Esophagus squamous epithelium (tissue), 5 donors: ENCODE data around the gene CCDC28B. TPM values are rescaled to one million over a fixed set of nuclear protein-coding genes. Genes with fewer than 3 reads are reported as not detected.

Experiments used
- DNase-seq: peaks from one replicate; lab custom pipeline; 2025; lab: John Stamatoyannopoulos, UW
- H3K27ac ChIP-seq, 4 donors: fragments of 200-600 bp; sonication (generic); one replicate each; pipeline ENCODE4 v1.5.1; 2016 to 2019; ENCODE audit warnings: mild to moderate bottlenecking in 1 of 4
- H3K27me3 ChIP-seq, 4 donors: fragments of 200-600 bp; sonication (generic); 1 replicate in 3 of 4; 2 replicates in 1 of 4; pipeline versions ENCODE4 v1.5.1 to v1.6.0; 2017 to 2021; ENCODE audit warnings: antibody characterized with exemption in 1 of 4
- H3K36me3 ChIP-seq, 3 donors: fragments of 200-600 bp; sonication (generic); one replicate each; pipeline ENCODE4 v1.5.1; 2016 to 2019
- H3K4me1 ChIP-seq, 3 donors: fragments of 200-600 bp; sonication (generic); one replicate each; pipeline ENCODE4 v1.5.1; 2017 to 2019
- H3K4me3 ChIP-seq, 4 donors: fragments of 200-600 bp; sonication (generic); 1 replicate in 3 of 4; 2 replicates in 1 of 4; pipeline ENCODE4 v1.5.1; 2016 to 2019; ENCODE audit warnings: mild to moderate bottlenecking in 2 of 4, moderate library complexity in 1 of 4
- H3K9me3 ChIP-seq, 3 donors: fragments of 200-600 bp; sonication (generic); one replicate each; pipeline ENCODE4 v1.5.1; 2016 to 2019
- POLR2A ChIP-seq, 4 donors: fragments of 450-650 bp; IDR thresholded peaks; one replicate each; pipeline ENCODE4 v1.6.1; 2017; ENCODE audit warnings: antibody characterized with exemption in 4 of 4, mild to moderate bottlenecking in 4 of 4, moderate library complexity in 3 of 4
- WGBS, 2 donors: methylation state at CpG; one replicate each; pipeline ENCODE4 v1.1.5; 2018; 5-methylcytosine and 5-hydroxymethylcytosine counted together
- intact Hi-C: fragments of 100-400 bp; cut with DNase I; formaldehyde crosslinking; loops from one replicate; pipeline ENCODE4 v1.15.0; 2022
- total RNA-seq, 4 donors: library from RNA; depleted of rRNA; stranded (reverse); fragments of >200 nt; gene quantifications; one replicate each; pipeline ENCODE4 v1.1.0, GENCODE V29; 2016
- TF ChIP-seq, protein P1 (sequence below), 6 experiments: fragments of 450-650 bp in 4 of 6; fragments of 200-600 bp in 2 of 6; sonication (generic) in 2 of 6; IDR thresholded peaks; one replicate each; pipeline ENCODE4 v1.5.1; 2016 to 2019; ENCODE audit warnings: antibody characterized with exemption in 6 of 6, mild to moderate bottlenecking in 4 of 6, moderate library complexity in 4 of 6
- donor health status: DM: yes; HTN: yes; CAD: no.

CCDC28B gene
- total RNA-seq, 4 donors from 2014 or later = 0.88 to 2.9 (median 1.6) TPM

DNA sequence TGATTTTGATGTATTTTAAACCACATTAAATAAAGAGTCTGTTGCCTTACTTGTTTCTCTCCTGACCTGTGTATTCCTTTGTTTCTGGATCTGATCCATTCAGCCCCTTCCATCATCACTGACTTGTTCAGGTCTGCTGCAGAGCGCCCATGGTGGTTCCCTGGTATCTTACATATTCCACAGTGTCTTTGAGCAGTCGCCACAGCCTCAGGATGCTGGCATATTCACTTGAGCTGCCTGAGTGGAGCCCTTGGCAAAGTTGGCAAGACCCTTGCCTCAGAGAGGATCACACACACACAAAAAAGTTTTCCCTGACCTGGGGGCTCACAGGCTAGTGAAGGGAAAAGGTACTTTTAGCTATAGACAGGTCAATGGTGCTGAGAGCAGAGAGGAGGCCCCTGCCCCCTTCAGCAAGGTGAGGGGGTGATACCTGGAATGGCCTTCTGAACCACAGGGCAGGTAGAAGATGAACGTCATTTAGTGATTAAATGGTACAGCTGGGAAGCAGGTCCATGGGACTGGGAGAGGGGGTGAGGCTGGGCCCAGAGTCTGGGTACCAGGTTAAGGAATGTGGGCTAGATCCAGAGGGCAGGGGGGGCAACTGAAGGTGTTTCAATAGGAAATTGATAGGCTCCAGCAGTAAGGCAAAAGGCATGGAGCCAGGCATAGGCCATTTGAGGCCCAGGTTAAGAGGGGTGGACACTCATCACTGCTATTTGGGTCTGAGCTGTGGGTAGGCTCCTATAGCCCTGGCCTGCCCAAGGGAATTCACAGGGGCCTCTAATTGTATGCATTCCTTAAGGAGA is 2.0 kb upstream of the CCDC28B start:
- TF ChIP-seq POLR2A (IDR thresholded peaks at IDR 0.05) = no peak
- TF ChIP-seq, protein P1, sequence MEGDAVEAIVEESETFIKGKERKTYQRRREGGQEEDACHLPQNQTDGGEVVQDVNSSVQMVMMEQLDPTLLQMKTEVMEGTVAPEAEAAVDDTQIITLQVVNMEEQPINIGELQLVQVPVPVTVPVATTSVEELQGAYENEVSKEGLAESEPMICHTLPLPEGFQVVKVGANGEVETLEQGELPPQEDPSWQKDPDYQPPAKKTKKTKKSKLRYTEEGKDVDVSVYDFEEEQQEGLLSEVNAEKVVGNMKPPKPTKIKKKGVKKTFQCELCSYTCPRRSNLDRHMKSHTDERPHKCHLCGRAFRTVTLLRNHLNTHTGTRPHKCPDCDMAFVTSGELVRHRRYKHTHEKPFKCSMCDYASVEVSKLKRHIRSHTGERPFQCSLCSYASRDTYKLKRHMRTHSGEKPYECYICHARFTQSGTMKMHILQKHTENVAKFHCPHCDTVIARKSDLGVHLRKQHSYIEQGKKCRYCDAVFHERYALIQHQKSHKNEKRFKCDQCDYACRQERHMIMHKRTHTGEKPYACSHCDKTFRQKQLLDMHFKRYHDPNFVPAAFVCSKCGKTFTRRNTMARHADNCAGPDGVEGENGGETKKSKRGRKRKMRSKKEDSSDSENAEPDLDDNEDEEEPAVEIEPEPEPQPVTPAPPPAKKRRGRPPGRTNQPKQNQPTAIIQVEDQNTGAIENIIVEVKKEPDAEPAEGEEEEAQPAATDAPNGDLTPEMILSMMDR (IDR thresholded peaks at IDR 0.05) = no peak
- WGBS, 2 donors = 75% methylated on average over 3 of the region's 3 CpGs
- H3K4me3 ChIP-seq = no peak overlapping the region
- H3K27me3 ChIP-seq = no peaks in the 10 kb centered on the region
- H3K4me1 ChIP-seq = peaks cover 7 to 40% (median 24%) of the 10 kb centered on the region in 3 donors
- intact Hi-C loops = no loop called here
- DNase-seq = no peak
- no peak overlapping the region for H3K27ac ChIP-seq
- peaks cover 29 to 51% (median 33%) of the 10 kb centered on the region in 3 donors for H3K36me3 ChIP-seq
- no peaks in the 10 kb centered on the region for H3K9me3 ChIP-seq

DNA sequence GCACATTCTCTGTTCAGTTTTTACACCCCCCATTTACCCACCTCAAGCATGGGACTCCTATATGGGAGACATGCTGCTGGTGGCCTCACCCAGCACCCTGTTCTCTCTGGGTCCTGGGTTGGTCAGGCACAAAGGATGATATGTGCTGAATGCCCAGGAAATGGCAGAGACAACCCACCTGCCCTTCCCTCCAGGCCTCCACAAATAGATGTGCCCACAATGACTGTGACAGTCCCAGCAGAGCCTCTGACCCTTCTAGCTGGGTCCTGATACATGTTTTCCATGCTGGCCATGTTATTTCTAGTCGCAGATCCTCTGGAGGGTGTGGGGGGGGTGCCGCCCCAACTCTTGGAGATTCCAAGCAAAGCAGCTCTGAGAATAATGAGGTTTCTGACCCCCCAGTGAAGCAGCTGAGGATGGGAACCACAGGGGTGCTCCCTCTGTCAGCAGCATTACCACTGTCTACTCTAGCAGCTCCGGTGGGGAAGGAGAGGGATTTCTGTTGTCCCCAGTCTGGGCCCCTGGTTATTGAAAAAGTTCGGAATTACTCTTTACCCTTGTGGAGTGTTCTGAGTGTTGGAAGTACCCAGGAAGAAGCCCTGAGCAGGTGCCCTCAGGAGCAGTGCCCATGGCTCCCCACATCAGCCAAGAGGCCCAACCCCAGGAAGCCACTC is 1.2 kb upstream of the CCDC28B start:
- TF ChIP-seq POLR2A (IDR thresholded peaks at IDR 0.05) = no peak
- TF ChIP-seq, protein P1 (IDR thresholded peaks at IDR 0.05) = no peak
- no peak for DNase-seq
- Histone ChIP-seq H3K27ac (peak overlapping the region in 3 of 4 donors; percentile 83 to 91 (median 87)), H3K4me1 (peaks cover 7 to 40% (median 24%) of the 10 kb centered on the region in 3 donors), H3K9me3 (no peaks in the 10 kb centered on the region), H3K4me3 (no peak overlapping the region), H3K27me3 (no peaks in the 10 kb centered on the region), H3K36me3 (peaks cover 21 to 43% (median 27%) of the 10 kb centered on the region in 3 donors)
- no CpG with 5 or more reads among the region's 4 CpGs for WGBS, 2 donors
- intact Hi-C loops = no loop called here

DNA sequence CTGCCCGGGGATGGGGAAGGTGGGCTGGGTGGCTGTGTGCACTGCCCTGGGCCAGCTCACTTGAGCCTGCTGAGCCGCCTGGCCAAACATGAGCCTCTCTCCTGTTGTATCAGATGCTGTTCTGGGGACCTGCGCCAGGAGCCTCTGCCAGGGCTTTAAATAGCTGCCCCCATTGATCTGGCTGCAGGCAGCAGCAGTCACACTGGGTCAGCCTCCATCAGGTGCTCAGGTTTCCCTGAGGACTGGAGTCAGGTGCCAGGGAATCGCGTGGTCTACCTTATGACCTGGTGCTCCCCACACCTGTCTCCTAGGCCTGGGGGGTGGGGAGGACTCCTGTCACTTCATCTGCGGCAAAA is 700 bp upstream of the CCDC28B start:
- no peaks in the 10 kb centered on the region for H3K27me3 ChIP-seq
- no peak for DNase-seq
- H3K36me3 ChIP-seq = peaks cover 18 to 38% (median 22%) of the 10 kb centered on the region in 3 donors
- WGBS, 2 donors = 20 to 24% methylated on average over 2 to 4 of the region's 6 CpGs
- peaks cover 7 to 44% (median 25%) of the 10 kb centered on the region in 3 donors for H3K4me1 ChIP-seq
- H3K27ac ChIP-seq = peak overlapping the region; percentile 74 to 91 (median 85)
- TF ChIP-seq POLR2A (IDR thresholded peaks at IDR 0.05) = no peak
- TF ChIP-seq, protein P1 (IDR thresholded peaks at IDR 0.05) = no peak
- H3K4me3 ChIP-seq = peak overlapping the region in 2 of 4 donors; percentile 64 to 88
- no peaks in the 10 kb centered on the region for H3K9me3 ChIP-seq
- intact Hi-C loops = no loop called here

DNA sequence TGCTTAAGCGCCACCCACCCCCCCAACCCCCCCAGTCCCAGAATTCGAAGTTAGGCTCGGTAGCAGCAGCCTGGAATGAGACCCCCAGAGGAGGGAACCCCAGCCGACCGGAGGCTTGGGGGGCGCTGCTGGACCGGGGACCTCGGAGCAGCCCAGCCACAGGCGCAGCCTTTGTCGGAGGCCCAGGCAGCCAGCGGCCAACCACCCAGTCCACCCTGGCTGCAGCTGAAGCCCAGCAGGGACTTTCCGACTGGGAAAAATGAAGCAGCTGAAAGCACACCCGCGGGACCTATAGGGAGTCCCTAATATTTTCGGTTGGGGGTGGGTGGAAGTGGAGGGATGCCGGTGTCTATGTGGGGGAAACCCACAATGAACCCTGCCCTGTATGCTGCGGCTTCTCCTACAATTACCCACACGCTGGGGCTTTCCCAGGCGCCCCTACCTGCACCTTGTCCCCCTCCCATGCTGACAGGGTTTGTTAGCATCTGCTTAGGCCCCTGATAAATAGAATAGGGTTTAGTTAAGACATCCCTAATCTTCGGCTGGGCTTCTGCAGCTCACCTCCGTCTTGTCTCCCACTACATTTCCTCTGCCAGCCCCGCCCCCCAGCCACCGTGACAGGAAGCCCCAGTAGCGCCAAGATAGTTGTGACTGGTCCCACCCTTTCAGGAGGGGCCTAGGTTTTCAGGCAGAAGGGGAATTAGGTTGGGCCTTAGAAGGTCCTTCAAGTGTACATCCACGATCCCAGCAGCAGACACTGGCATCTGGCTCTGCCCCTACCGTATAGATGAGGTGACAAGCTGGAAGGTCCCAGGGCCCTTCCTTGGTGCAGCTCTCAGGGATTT is 838 bp downstream of the CCDC28B start:
- Histone ChIP-seq H3K4me1 (peaks cover 13 to 53% (median 33%) of the 10 kb centered on the region in 3 donors), H3K27me3 (no peaks in the 10 kb centered on the region), H3K4me3 (peak overlapping the region; percentile 52 to 88 (median 63)), H3K36me3 (peaks cover 2 to 23% (median 9%) of the 10 kb centered on the region in 3 donors), H3K27ac (peak overlapping the region; percentile 74 to 91 (median 85)), H3K9me3 (no peaks in the 10 kb centered on the region)
- TF ChIP-seq, protein P1 (IDR thresholded peaks at IDR 0.05) = no peak
- peak in 1 of 4 donors; percentile 13 for TF ChIP-seq POLR2A (IDR thresholded peaks at IDR 0.05)
- WGBS, 2 donors = 0 to 7% methylated on average over 9 to 10 of the region's 26 CpGs
- DNase-seq = peak; percentile 23
- intact Hi-C loops = no loop called here
